Adrenal gland (tissue), 5 donors: ENCODE results near the gene LAMC2.

Experiments
- CTCF ChIP-seq, 6 experiments: fragments of 450-650 bp in 4 of 6; fragments of 200-600 bp in 2 of 6; sonication (generic) in 1 of 6; IDR thresholded peaks; 1 replicate in 5 of 6; 2 replicates in 1 of 6; pipeline versions ENCODE4 v1.5.1 to v1.8.0; 2016 to 2021; ENCODE audit warnings: antibody characterized with exemption in 6 of 6, mild to moderate bottlenecking in 2 of 6, moderate library complexity in 1 of 6
- POLR2A ChIP-seq, 2 donors: fragments of 450-650 bp; IDR thresholded peaks; one replicate each; pipeline ENCODE4 v1.6.1; 2017; ENCODE audit warnings: antibody characterized with exemption in 2 of 2, mild to moderate bottlenecking in 2 of 2, moderate library complexity in 1 of 2
- donor health status: DM: no; HTN: no; CAD: no.

GRCh38 chr1:183180634-183181056 lies 5.4 kb upstream of the LAMC2 start:
- no peak for TF ChIP-seq CTCF (IDR thresholded peaks at IDR 0.05)
- TF ChIP-seq POLR2A (IDR thresholded peaks at IDR 0.05): no peak
